Right ventricle myocardium superior (tissue), 1 donor: ENCODE results near the gene CDH18. TPM values are rescaled to one million over a fixed set of nuclear protein-coding genes. Genes with fewer than 3 reads are reported as not detected.

Experiments
- ATAC-seq: fragments of 200-7000 bp; cut with Tn5 transposase; one replicate; pipeline ENCODE4 v1.9.1; 2020; ENCODE audit warnings: mild to moderate bottlenecking; ENCODE audit not compliant: poor library complexity
- DNase-seq: peaks from one replicate; pipeline ENCODE4 v3.0.0-alpha.2; 2020
- intact Hi-C: fragments of 100-400 bp; cut with DNase I; formaldehyde crosslinking; loops from one replicate; pipeline ENCODE4 v1.11.2; 2022
- total RNA-seq: library from RNA; stranded (reverse); fragmentation: NEBNext Ultra II Directional; extraction: Animal tissue kit (Norgen Biotek cat#: 25700); gene quantifications from one replicate; pipeline ENCODE4 v1.2.1, GENCODE V29; 2021
- donor health status: DM: no; HTN: yes; CAD: no; lungs with severe emphysema.

CDH18 gene
- total RNA-seq, 1 donor from 2014 or later, result not detected

GRCh38 chr5:19771174-19771835, 216.7 kb downstream of the CDH18 start:
- DNase-seq, result no peak
- ATAC-seq, result no peak
- intact Hi-C loops, result no loop called here

- no peak for ATAC-seq
- no peak for DNase-seq
- intact Hi-C loops, result no loop called here
Measured at GRCh38 chr5:19770396-19770795, 217.6 kb downstream of the CDH18 start.

DNA sequence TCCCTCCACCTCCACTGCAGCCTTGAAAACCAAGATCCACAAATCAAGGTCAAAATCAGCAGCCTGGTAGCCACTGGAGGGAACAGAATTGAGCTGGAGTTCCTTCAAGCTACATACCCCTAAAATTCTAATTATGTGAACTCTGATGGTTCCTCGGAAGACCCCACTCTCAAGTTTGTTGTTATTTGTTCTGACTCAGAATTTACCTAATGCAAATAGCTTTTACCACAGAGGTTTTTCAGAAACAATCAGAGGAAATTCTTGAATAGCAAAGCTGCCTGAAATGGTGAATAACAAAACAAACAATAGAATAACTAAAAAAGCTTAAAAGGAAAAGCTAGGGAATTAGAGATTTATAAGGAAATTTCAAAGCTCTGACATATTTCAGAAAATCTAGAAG, 220.0 kb downstream of the CDH18 start:
- ATAC-seq (no peak), DNase-seq (no peak)
- intact Hi-C loops, result no loop called here

GRCh38 chr5:19753579-19753978, 234.4 kb downstream of the CDH18 start:
- intact Hi-C loops, result no loop called here
- DNase-seq (no peak), ATAC-seq (no peak)

DNA sequence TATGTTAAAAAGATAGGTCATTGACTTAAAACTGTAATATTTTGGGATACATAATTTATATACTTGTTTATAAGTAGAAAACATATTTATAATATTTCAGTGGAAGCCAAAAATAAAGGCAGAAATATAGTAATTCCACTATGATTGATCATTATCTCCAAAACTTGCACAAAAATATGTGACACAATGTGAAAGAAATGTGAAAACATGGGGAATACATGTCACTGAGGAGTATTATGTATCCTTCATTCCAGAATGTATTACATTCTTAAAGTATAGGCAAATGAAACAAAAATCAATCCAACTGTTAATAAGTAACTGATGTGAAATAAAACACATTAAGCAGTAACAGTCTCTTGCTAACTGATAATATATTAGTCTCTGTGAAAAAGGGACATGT, 236.7 kb downstream of the CDH18 start:
- intact Hi-C loops, result no loop called here
- no peak for ATAC-seq
- no peak for DNase-seq

DNA sequence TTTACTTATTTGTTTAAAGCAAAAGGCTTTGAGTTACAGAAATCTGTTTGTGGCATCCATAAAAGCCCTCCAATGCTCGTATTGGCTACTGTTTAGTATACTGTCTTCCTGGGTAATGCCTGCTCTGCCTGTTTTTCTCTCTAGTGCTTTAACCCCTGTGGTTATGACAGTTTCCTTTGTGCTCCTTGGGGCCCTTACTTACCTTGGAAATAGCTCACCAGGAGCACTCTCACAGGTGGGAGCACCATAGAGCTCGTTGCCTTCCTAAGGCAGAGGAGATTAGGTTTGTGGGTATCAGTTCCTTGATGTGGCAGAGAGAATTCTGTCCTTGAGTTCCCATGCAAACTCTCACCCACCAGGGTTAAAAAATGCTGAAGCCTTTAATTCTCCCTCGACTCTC, 242.8 kb downstream of the CDH18 start:
- intact Hi-C loops, result no loop called here
- DNase-seq (no peak), ATAC-seq (no peak)

DNA sequence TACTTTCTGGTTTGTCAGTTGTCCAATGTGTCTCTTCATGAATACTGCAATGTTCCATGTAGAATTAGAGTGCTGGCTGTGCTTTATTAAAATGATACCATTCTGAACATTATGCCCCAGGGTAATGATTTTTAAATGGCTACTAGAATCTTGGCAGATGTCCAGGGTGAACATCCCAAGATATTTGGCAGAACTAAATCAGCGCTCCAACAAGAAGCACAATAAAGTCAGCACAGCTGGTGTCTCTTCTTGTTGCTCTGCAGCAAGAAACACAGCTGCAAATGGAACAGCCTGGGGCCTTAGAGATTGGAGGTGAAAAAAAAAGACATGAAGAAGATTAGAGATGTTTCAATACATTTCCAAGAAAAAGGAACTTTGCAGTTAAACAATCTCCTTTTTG, 248.3 kb downstream of the CDH18 start:
- intact Hi-C loops, result no loop called here

GRCh38 chr5:19734776-19735175, 253.2 kb downstream of the CDH18 start:
- intact Hi-C loops, result no loop called here

More for the DNA sequence above, 248.3 kb downstream of the CDH18 start:
- DNase-seq (no peak), ATAC-seq (no peak)

GRCh38 chr5:19733612-19734495, 254.1 kb downstream of the CDH18 start:
- no peak for ATAC-seq

More at GRCh38 chr5:19734776-19735175, 253.2 kb downstream of the CDH18 start:
- DNase-seq (no peak), ATAC-seq (no peak)

DNA sequence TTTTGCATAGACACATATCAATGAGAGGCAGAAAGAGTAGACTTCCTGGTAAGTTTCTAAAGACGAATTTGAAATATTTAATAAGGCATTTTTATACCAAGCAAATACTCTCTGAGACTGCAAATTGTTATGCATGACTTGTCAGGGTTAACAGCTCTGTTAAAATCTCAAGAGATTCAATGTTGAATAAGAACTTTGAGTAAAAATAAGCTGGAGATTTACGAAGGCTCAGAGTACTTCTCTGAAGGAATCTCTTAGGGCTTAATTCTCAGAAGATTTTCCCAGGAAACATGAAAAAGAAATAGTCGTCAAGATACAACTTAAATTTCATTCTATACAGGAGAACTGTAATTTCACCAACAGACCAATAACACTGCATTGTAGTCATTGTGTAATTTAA, 259.4 kb downstream of the CDH18 start:
- DNase-seq (no peak), ATAC-seq (no peak)
- intact Hi-C loops, result no loop called here

More at GRCh38 chr5:19733612-19734495, 254.1 kb downstream of the CDH18 start:
- DNase-seq, result no peak
- intact Hi-C loops, result no loop called here

GRCh38 chr5:19719109-19719508, 268.9 kb downstream of the CDH18 start:
- no peak for DNase-seq
- intact Hi-C loops, result no loop called here
- no peak for ATAC-seq

DNA sequence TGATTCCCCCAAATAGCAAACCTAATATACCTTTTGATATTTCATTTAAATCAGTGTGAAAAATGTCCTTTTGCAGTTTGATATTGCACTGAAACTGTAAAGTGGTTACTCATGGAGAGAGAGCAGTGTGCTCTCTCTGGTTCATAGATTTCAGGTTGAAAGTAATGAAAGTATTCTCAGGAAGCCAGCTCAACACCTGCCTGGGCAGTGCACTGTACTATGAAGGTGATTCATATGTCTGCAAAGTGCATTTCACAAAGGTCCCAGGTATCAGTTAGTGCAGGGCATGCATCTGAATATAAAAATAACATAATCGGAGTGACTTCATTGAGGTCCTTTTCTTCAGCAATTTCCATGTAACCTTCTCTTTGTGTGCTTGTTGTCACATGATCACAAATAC, 274.3 kb downstream of the CDH18 start:
- intact Hi-C loops, result no loop called here
- no peak for DNase-seq
- ATAC-seq, result no peak

- intact Hi-C loops, result no loop called here
- DNase-seq (no peak), ATAC-seq (no peak)
Measured at GRCh38 chr5:19709403-19709802, 278.6 kb downstream of the CDH18 start.

- ATAC-seq, result no peak
- intact Hi-C loops, result no loop called here
- DNase-seq, result no peak
Measured at GRCh38 chr5:19706776-19707175, 281.2 kb downstream of the CDH18 start.

DNA sequence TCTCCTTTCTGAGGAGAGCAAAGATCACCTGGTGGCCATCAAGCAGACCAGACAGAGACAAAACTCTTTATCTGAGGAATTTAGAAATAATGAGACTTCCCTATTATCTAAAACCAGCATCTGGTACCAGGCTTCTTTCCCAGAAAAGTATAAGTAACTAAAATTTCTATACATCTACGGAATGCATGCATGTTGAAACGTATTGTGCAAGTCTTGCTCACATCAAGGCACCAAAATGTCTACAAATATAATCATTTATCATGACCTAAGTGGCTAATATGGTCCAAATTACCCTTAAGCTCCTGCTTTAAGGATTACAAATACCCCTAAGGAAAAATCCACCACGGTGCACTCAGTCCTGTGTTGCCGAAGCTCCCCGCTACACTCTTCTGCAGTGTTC, 286.3 kb downstream of the CDH18 start:
- ATAC-seq (no peak), DNase-seq (no peak)
- intact Hi-C loops, result no loop called here

DNA sequence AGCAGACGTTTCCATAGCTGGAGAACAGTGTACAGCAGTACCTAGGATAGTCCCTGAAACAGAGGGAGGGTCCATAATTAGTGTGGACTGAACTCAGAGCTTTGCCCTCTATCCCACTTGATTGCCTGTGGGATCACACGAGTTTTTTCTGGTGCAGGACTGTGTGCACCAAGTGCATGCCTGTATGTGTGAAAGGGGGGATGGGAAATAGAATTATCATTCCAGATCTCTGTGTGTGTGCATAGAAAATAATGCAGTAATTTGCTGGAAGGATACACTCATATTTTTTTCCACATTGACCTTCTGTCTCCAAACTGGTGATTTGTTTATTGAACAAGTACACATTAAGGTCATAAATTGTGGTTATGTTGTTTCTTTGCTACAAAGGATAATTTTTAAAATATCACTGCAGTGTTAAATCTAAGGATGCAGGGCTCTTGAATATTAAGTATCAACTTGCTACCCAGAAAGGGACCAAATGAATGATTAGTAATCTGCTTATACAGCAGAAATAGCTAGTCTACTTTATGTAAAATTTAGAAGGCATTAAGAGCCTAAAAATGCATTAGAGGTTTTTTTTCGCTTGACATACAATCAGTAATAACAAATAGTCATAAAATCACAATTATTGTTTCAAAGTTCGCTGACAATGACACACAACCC, 292.9 kb downstream of the CDH18 start:
- intact Hi-C loops, result no loop called here
- ATAC-seq, result no peak
- DNase-seq, result no peak

DNA sequence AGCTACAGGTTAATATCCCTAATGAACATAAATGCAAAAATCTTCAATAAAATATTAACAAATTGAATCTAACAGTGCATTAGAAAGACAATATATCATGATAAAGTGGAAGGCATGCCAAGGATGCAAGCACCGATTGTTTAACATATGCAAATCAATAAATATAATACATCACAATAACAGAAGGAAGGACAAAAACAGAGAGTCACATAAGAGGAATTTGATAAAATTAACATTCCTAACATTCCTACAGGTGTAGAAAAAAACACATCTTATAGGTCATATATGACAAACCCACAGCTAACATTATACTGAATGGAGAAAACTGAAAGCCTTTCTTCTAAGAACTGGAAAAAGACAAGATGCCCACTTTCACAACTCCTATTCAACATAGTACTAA, 297.0 kb downstream of the CDH18 start:
- DNase-seq (no peak), ATAC-seq (no peak)
- intact Hi-C loops, result no loop called here

- no peak for DNase-seq
- intact Hi-C loops, result no loop called here
- no peak for ATAC-seq
Measured at GRCh38 chr5:19685473-19685872, 302.5 kb downstream of the CDH18 start.

DNA sequence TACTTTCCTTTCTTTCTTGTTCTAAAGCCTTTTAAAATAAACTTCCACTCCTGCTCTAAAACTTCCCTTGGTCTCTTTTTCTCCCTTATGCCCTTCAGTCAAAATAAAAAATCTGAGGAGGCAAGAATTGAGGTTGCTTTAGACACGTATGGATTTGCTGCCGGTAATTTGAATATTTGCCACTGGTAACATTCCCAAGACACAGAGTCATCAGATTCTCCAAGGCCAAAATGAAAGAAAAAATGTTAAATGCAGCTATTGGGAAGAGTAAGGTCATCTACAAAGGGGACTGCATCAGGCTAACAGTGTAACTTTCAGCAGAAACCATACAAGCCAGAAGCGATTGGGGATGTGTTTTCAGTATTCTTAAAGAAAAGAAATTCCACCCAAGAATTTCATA, 311.1 kb downstream of the CDH18 start:
- intact Hi-C loops, result no loop called here
- DNase-seq, result no peak
- no peak for ATAC-seq

DNA sequence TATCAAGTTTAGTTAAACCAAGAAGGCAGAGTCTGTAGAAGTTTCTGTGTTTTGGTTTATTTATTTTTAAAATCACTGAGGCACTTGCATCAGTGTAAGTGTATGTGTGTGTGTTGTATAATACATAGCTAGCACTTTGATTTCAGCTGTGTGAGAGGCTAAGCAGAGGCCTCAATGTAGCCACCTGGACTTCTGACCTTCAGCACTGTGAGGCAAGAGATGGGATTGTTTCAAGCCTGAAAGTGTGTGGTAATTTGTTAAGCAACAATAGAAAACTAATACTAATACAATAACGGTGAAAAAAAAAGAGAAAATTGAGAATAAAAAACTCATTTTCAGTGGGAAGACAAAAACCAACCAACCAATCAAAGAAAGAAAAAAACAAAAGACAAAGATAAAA, 327.3 kb downstream of the CDH18 start:
- ATAC-seq (no peak), DNase-seq (no peak)
- intact Hi-C loops, result no loop called here
